Sigmoid colon (tissue), 7 donors: ENCODE results near the gene WTAP. TPM values are rescaled to one million over a fixed set of nuclear protein-coding genes. Genes with fewer than 3 reads are reported as not detected.

ENCODE experiments used
- DNase-seq: peaks from one replicate; pipeline ENCODE4 v3.0.0-alpha.2; 2019
- H3K27ac ChIP-seq, 4 donors: fragments of 200-600 bp; sonication (generic); one replicate each; pipeline ENCODE4 v1.5.1; 2016 to 2019; ENCODE audit warnings: mild to moderate bottlenecking in 1 of 4
- H3K27me3 ChIP-seq, 3 donors: fragments of 200-600 bp; sonication (generic); one replicate each; pipeline ENCODE4 v1.5.1; 2019; ENCODE audit warnings: mild to moderate bottlenecking in 1 of 3
- H3K36me3 ChIP-seq, 4 donors: fragments of 200-600 bp; sonication (generic); one replicate each; pipeline ENCODE4 v1.5.1; 2016 to 2019
- H3K4me1 ChIP-seq, 4 donors: fragments of 200-600 bp; sonication (generic); one replicate each; pipeline ENCODE4 v1.5.1; 2017 to 2019
- H3K4me3 ChIP-seq, 4 donors: fragments of 200-600 bp; sonication (generic); one replicate each; pipeline ENCODE4 v1.5.1; 2017 to 2019; ENCODE audit warnings: mild to moderate bottlenecking in 2 of 4, moderate library complexity in 1 of 4
- H3K9me3 ChIP-seq, 4 donors: fragments of 200-600 bp in 3 of 4; sonication (generic) in 3 of 4; one replicate each; pipeline versions ENCODE4 v1.5.1 to v1.6.1; 2013 to 2019
- CTCF ChIP-seq, 4 experiments: fragments of 450-650 bp in 3 of 4; fragments of 200-600 bp in 1 of 4; IDR thresholded peaks; one replicate each; pipeline ENCODE4 v1.5.1; 2016 to 2019; ENCODE audit warnings: antibody characterized with exemption in 4 of 4, mild to moderate bottlenecking in 3 of 4, moderate library complexity in 2 of 4
- EP300 ChIP-seq, 4 donors: sonication (generic); formaldehyde crosslinking; IDR thresholded peaks; one replicate each; pipeline ENCODE4 v1.6.1; 2017; ENCODE audit warnings: antibody characterized with exemption in 4 of 4
- POLR2A ChIP-seq, 2 donors: fragments of 450-650 bp; IDR thresholded peaks; one replicate each; pipeline ENCODE4 v1.6.1; 2016; ENCODE audit warnings: antibody characterized with exemption in 2 of 2, mild to moderate bottlenecking in 2 of 2, moderate library complexity in 2 of 2
- POLR2AphosphoS5 ChIP-seq, 4 donors: sonication (generic); formaldehyde crosslinking; IDR thresholded peaks; one replicate each; pipeline ENCODE4 v1.6.1; 2017; ENCODE audit warnings: antibody characterized with exemption in 4 of 4
- WGBS, 2 donors: extraction: QIAGEN DNeasy Blood & Tissue Kit; methylation state at CpG; one replicate each; pipeline ENCODE4 v1.1.7; 2013; 5-methylcytosine and 5-hydroxymethylcytosine counted together
- intact Hi-C: fragments of 100-400 bp; cut with DNase I; formaldehyde crosslinking; loops from one replicate; pipeline ENCODE4 v1.15.1; 2023
- polyA plus RNA-seq, 3 donors: library from polyadenylated mRNA; stranded (reverse); fragments of 200-250 nt; gene quantifications; one replicate each; pipeline ENCODE4 v1.2.3, GENCODE V29; 2013
- total RNA-seq, 4 donors: library from RNA; depleted of rRNA; stranded (reverse); fragments of >200 nt; gene quantifications; one replicate each; pipeline ENCODE4 v1.1.0, GENCODE V29; 2016
- donor health status: healthy with polysubstance abuse.
- donor health status: Bipolar disorder and iron deficiency.
- donor health status: healthy.

The WTAP gene
- total and polyA plus RNA-seq, 7 donors, result 55.9 to 93.8 (median 71.7) TPM

DNA sequence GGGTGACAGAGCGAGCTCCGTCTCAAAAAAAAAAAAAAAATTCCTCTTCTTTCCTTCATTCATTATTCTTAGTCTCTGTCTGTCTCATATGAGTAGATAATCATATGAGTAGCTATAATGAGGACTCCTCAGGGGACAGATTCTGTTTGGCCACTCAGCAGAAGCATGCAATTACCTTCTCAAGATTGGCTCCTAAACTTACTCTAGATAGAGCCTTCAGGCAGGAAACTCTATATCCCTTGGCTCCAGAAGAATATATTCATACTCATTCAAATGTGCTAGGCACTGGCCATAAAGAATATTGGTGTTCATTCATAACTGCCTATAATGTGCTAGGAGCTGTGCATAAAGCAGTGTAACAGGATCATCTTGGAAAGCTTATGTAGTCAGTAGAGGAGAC lies 32.3 kb downstream of the WTAP start:
- intact Hi-C loops, result no loop called here
- Histone ChIP-seq H3K27ac (peak overlapping the region in 1 of 4 donors; percentile 100), H3K36me3 (peaks cover 3 to 47% (median 12%) of the 10 kb centered on the region in 4 donors)

DNA sequence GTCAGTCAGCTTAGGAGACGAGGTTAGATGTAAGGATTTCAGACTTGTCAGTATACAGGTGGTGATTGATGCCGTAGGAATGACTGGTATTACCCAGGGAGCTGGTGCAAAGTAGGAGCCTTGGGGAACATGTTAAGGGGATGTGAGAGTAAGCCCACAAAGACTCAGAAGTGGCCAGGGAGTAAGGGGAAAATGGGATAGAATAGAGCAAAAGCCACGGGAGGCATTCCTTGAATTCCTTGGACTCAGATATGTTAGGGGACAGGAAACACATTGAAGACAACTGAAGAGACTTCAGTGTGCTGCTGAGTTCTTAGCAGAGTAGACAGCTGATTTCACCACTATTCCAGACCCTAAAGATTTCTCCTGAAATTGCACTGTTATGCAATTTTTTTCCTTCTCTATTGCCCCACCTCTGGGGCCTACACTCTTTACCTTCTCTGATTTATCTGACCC lies 33.3 kb downstream of the WTAP start:
- WGBS, 2 donors, result 70 to 71% methylated on average over 3 of the region's 3 CpGs
- Histone ChIP-seq H3K9me3 (no peaks in the 10 kb centered on the region), H3K27me3 (no peaks in the 10 kb centered on the region), H3K4me3 (peak overlapping the region in 2 of 4 donors; percentile 98 to 99), H3K4me1 (peaks cover 0 to 20% (median 12%) of the 10 kb centered on the region in 4 donors), H3K36me3 (peaks cover 0 to 43% (median 5%) of the 10 kb centered on the region in 4 donors), H3K27ac (peak overlapping the region; percentile 98 to 100 (median 100))
- TF ChIP-seq POLR2AphosphoS5 (IDR thresholded peaks at IDR 0.05) (no peak), EP300 (IDR thresholded peaks at IDR 0.05) (no peak), CTCF (IDR thresholded peaks at IDR 0.05) (no peak), POLR2A (IDR thresholded peaks at IDR 0.05) (no peak)
- no peak for DNase-seq
- intact Hi-C loops, result loop anchor here (1.0 kb wide), 2 partner anchors 31 to 67 kb away; partner anchors contain the start of gene SOD2

More for the DNA sequence above, 32.3 kb downstream of the WTAP start:
- Histone ChIP-seq H3K4me3 (no peak overlapping the region), H3K9me3 (no peaks in the 10 kb centered on the region), H3K27me3 (no peaks in the 10 kb centered on the region), H3K4me1 (peaks cover 0 to 20% (median 12%) of the 10 kb centered on the region in 4 donors)
- no peak for DNase-seq
- whole genome bisulfite sequencing, 2 donors, result 20 to 68% methylated on average over 1 to 2 of the region's 2 CpGs
- TF ChIP-seq POLR2A (IDR thresholded peaks at IDR 0.05) (no peak), EP300 (IDR thresholded peaks at IDR 0.05) (no peak), CTCF (IDR thresholded peaks at IDR 0.05) (no peak), POLR2AphosphoS5 (IDR thresholded peaks at IDR 0.05) (no peak)

GRCh38 chr6:159761129-159761872 lies 34.0 kb downstream of the WTAP start:
- DNase-seq, result peak; percentile 75
- intact Hi-C loops, result loop anchor here (1.0 kb wide), 2 partner anchors 32 to 68 kb away; partner anchors contain the start of gene SOD2

More at GRCh38 chr6:159761129-159761872, 34.0 kb downstream of the WTAP start:
- TF ChIP-seq CTCF (IDR thresholded peaks at IDR 0.05), result no peak
- TF ChIP-seq POLR2AphosphoS5 (IDR thresholded peaks at IDR 0.05), result peak in 1 of 4 donors; percentile 63
- Histone ChIP-seq H3K36me3 (peaks cover 0 to 36% (median 2%) of the 10 kb centered on the region in 4 donors), H3K9me3 (no peaks in the 10 kb centered on the region), H3K4me1 (peaks cover 0 to 20% (median 12%) of the 10 kb centered on the region in 4 donors), H3K27ac (peak overlapping the region; percentile 98 to 100 (median 100)), H3K4me3 (peak overlapping the region; percentile 74 to 99 (median 92)), H3K27me3 (no peaks in the 10 kb centered on the region)
- WGBS, 2 donors, result 5 to 10% methylated on average over 45 of the region's 45 CpGs
